Vagina (tissue), 2 donors: ENCODE data around the gene IL18BP. TPM values are rescaled to one million over a fixed set of nuclear protein-coding genes. Genes with fewer than 3 reads are reported as not detected.

Source experiments
- DNase-seq, 2 donors: peaks; one replicate each; pipeline ENCODE4 v3.0.0-alpha.2; 2017; ENCODE audit errors: extremely low spot score in 2 of 2
- H3K27ac ChIP-seq: fragments of 200-600 bp; sonication (generic); one replicate; pipeline ENCODE4 v1.5.1; 2019
- H3K27me3 ChIP-seq: fragments of 200-600 bp; sonication (generic); one replicate; pipeline ENCODE4 v1.5.1; 2019
- H3K36me3 ChIP-seq, 2 donors: fragments of 200-600 bp; sonication (generic); one replicate each; pipeline ENCODE4 v1.5.1; 2017 to 2019
- H3K4me1 ChIP-seq: fragments of 200-600 bp; sonication (generic); one replicate; pipeline ENCODE4 v1.5.1; 2019
- H3K4me3 ChIP-seq, 2 donors: fragments of 200-600 bp; sonication (generic); 1 replicate in 1 of 2; 2 replicates in 1 of 2; pipeline ENCODE4 v1.5.1; 2016 to 2019
- H3K9me3 ChIP-seq: fragments of 200-600 bp; sonication (generic); one replicate; pipeline ENCODE4 v1.5.1; 2019
- CTCF ChIP-seq, 3 experiments: fragments of 450-650 bp in 2 of 3; fragments of 200-600 bp in 1 of 3; sonication (generic) in 1 of 3; IDR thresholded peaks; one replicate each; pipeline ENCODE4 v1.5.1; 2017 to 2019; ENCODE audit warnings: antibody characterized with exemption in 3 of 3, mild to moderate bottlenecking in 2 of 3, moderate library complexity in 2 of 3
- POLR2A ChIP-seq, 2 donors: fragments of 450-650 bp; IDR thresholded peaks; one replicate each; pipeline ENCODE4 v1.6.1; 2017; ENCODE audit warnings: antibody characterized with exemption in 2 of 2, mild to moderate bottlenecking in 2 of 2, moderate library complexity in 2 of 2
- POLR2AphosphoS5 ChIP-seq, 2 donors: sonication (generic); formaldehyde crosslinking; IDR thresholded peaks; one replicate each; pipeline ENCODE4 v1.9.0; 2017; ENCODE audit warnings: antibody characterized with exemption in 2 of 2, mild to moderate bottlenecking in 2 of 2, low read depth in 1 of 2; ENCODE audit not compliant: insufficient read depth in 1 of 2
- intact Hi-C: fragments of 100-400 bp; cut with DNase I; formaldehyde crosslinking; loops from one replicate; pipeline ENCODE4 v1.15.1; 2023
- total RNA-seq: library from RNA; depleted of rRNA; stranded (reverse); fragments of >200 nt; gene quantifications from one replicate; pipeline ENCODE4 v1.2.3, GENCODE V29; 2016

The IL18BP gene
- total RNA-seq, 1 donor from 2014 or later: 2.7 TPM

- Histone ChIP-seq H3K27me3 (no peaks in the 10 kb centered on the region), H3K27ac (no peak overlapping the region), H3K36me3 (no peaks in the 10 kb centered on the region), H3K4me1 (peaks cover 9% of the 10 kb centered on the region), H3K9me3 (no peaks in the 10 kb centered on the region), H3K4me3 (no peak overlapping the region)
- intact Hi-C loops: no loop called here
- DNase-seq: no peak
- TF ChIP-seq CTCF (IDR thresholded peaks at IDR 0.05) (no peak), POLR2AphosphoS5 (IDR thresholded peaks at IDR 0.05; ENCODE audit: insufficient read depth in 1 of 2, low read depth in 1 of 2) (no peak), POLR2A (IDR thresholded peaks at IDR 0.05) (no peak)
Measured at GRCh38 chr11:71988050-71988449, 10.7 kb upstream of the IL18BP start.

- H3K27me3 ChIP-seq: no peaks in the 10 kb centered on the region
- intact Hi-C loops: no loop called here
- no peaks in the 10 kb centered on the region for H3K36me3 ChIP-seq
- no peak overlapping the region for H3K4me3 ChIP-seq
- peaks cover 9% of the 10 kb centered on the region for H3K4me1 ChIP-seq
- no peak overlapping the region for H3K27ac ChIP-seq
- H3K9me3 ChIP-seq: no peaks in the 10 kb centered on the region
- TF ChIP-seq POLR2AphosphoS5 (IDR thresholded peaks at IDR 0.05; ENCODE audit: insufficient read depth in 1 of 2, low read depth in 1 of 2): no peak
- no peak for TF ChIP-seq CTCF (IDR thresholded peaks at IDR 0.05)
- no peak for TF ChIP-seq POLR2A (IDR thresholded peaks at IDR 0.05)
- no peak for DNase-seq
Measured at GRCh38 chr11:71990701-71991100, 8.0 kb upstream of the IL18BP start.

- DNase-seq: no peak
- Histone ChIP-seq H3K4me3 (no peak overlapping the region), H3K27me3 (no peaks in the 10 kb centered on the region), H3K27ac (no peak overlapping the region), H3K36me3 (no peaks in the 10 kb centered on the region), H3K4me1 (peaks cover 9% of the 10 kb centered on the region), H3K9me3 (no peaks in the 10 kb centered on the region)
- intact Hi-C loops: no loop called here
- no peak for TF ChIP-seq CTCF (IDR thresholded peaks at IDR 0.05)
Measured at GRCh38 chr11:71991494-71991893, 7.2 kb upstream of the IL18BP start.

GRCh38 chr11:71992136-71992730, 6.5 kb upstream of the IL18BP start:
- intact Hi-C loops: no loop called here

More at GRCh38 chr11:71992136-71992730, 6.5 kb upstream of the IL18BP start:
- Histone ChIP-seq H3K36me3 (no peaks in the 10 kb centered on the region), H3K9me3 (no peaks in the 10 kb centered on the region), H3K27me3 (no peaks in the 10 kb centered on the region), H3K4me3 (no peak overlapping the region), H3K27ac (no peak overlapping the region), H3K4me1 (peaks cover 9% of the 10 kb centered on the region)
- TF ChIP-seq POLR2A (IDR thresholded peaks at IDR 0.05) (no peak), POLR2AphosphoS5 (IDR thresholded peaks at IDR 0.05; ENCODE audit: insufficient read depth in 1 of 2, low read depth in 1 of 2) (no peak), CTCF (IDR thresholded peaks at IDR 0.05) (no peak)
- DNase-seq: no peak
